HCT116 (cell line): Measurements from ENCODE around the gene TAF8. TPM values are rescaled to one million over a fixed set of nuclear protein-coding genes. Genes with fewer than 3 reads are reported as not detected.

ENCODE experiments used
- ATAC-seq: fragments of 200-7000 bp; cut with Tn5 transposase; 2 replicates; pipeline ENCODE4 v1.9.1; 2020; ENCODE audit warnings: mild to moderate bottlenecking, moderate library complexity
- BruUV-seq: library from RNA; stranded (reverse); fragments of 400-500 nt; replicated peaks from 2 replicates; lab custom pipeline; 2021; lab: Mats Ljungman, UMichigan
- CTCF ChIA-PET: fragments of 300-600 bp; sonication (Branson Sonifier 250); formaldehyde crosslinking; loops from one replicate; lab custom pipeline; 2021; ENCODE audit warnings: antibody characterized with exemption; lab: Charles Lee
- POLR2A ChIA-PET: fragments of 300-600, 350-600 bp; sonication (Branson Sonifier 250); formaldehyde crosslinking; loops from one replicate; lab custom pipeline; 2021; ENCODE audit warnings: antibody characterized with exemption; lab: Charles Lee
- RAD21 ChIA-PET, 2 experiments: fragments of 300-600 bp; sonication (Branson Sonifier 250); formaldehyde crosslinking; loops; one replicate each; lab custom pipeline; 2023; ENCODE audit warnings: low total read pairs in 2 of 2; ENCODE audit not compliant: uncharacterized antibody in 2 of 2, unreplicated experiment in 2 of 2, low non-redundant PET in 1 of 2; lab: Charles Lee
- DNase-seq: peaks from one replicate; pipeline ENCODE4 v3.0.0-alpha.2; 2010; ENCODE audit warnings: low read depth, low spot score
- H2AFZ ChIP-seq: fragments of 200-600 bp; shearing (Covaris generic), sonication (generic); 2 replicates; pipeline ENCODE4 v1.6.1; 2017; ENCODE audit warnings: low read depth, mixed run types, mixed read lengths, antibody characterized with exemption, low read length; ENCODE audit not compliant: poor library complexity, severe bottlenecking
- H3K27ac ChIP-seq: 2 replicates; pipeline ENCODE4 v1.5.1; 2012; ENCODE audit warnings: low read depth, low read length
- H3K27me3 ChIP-seq: fragments of 200-600 bp; sonication (generic); 2 replicates; pipeline ENCODE4 v1.6.1; 2016; ENCODE audit warnings: mixed run types, low read length, mixed read lengths; ENCODE audit not compliant: insufficient read depth
- H3K36me3 ChIP-seq, 2 experiments: fragments of 200-500 bp in 1 of 2; fragments of 200-600 bp in 1 of 2; sonication (Bioruptor generic) in 1 of 2; sonication (generic) in 1 of 2; 2 replicates each; pipeline versions ENCODE4 v1.5.1 to v1.6.1; 2014 to 2016; ENCODE audit warnings: low read length in 2 of 2, inconsistent platforms in 1 of 2, mixed read lengths in 1 of 2, mixed run types in 1 of 2; ENCODE audit not compliant: insufficient read depth in 2 of 2, control insufficient read depth in 1 of 2
- H3K4me1 ChIP-seq, 2 experiments: fragments of 200-600 bp in 1 of 2; sonication (generic) in 1 of 2; 2 replicates each; pipeline versions ENCODE4 v1.5.1 to v1.6.1; 2012 to 2017; ENCODE audit warnings: low read length in 2 of 2, inconsistent platforms in 1 of 2, mild to moderate bottlenecking in 1 of 2, mixed read lengths in 1 of 2, mixed run types in 1 of 2, moderate library complexity in 1 of 2; ENCODE audit not compliant: insufficient read depth in 2 of 2, control insufficient read depth in 1 of 2
- H3K4me2 ChIP-seq: fragments of 200-600 bp; sonication (generic); 2 replicates; pipeline ENCODE4 v1.6.1; 2017; ENCODE audit warnings: mixed run types, low read length, mixed read lengths
- H3K4me3 ChIP-seq, 2 experiments: fragments of 200-600 bp in 1 of 2; sonication (generic) in 1 of 2; replicated peaks in 1 of 2; 2 replicates each; pipeline ENCODE4 v1.5.1; 2011 to 2016; ENCODE audit warnings: low read length in 2 of 2, control low read depth in 1 of 2, low read depth in 1 of 2, mild to moderate bottlenecking in 1 of 2, mixed read lengths in 1 of 2, mixed run types in 1 of 2
- H3K79me2 ChIP-seq: fragments of 200-600 bp; sonication (generic); 2 replicates; pipeline ENCODE4 v1.6.1; 2017; ENCODE audit warnings: mild to moderate bottlenecking, mixed run types, low read length, moderate library complexity, mixed read lengths; ENCODE audit not compliant: insufficient read depth
- H3K9ac ChIP-seq: fragments of 200-600 bp; sonication (generic); 2 replicates; pipeline ENCODE4 v1.6.1; 2016; ENCODE audit warnings: low read length, mixed read lengths
- H3K9me2 ChIP-seq: fragments of 200-600 bp; sonication (generic), shearing (Covaris generic); 2 replicates; pipeline ENCODE4 v1.6.1; 2017; ENCODE audit warnings: mixed run types, mild to moderate bottlenecking, moderate library complexity; ENCODE audit not compliant: insufficient read depth
- H3K9me3 ChIP-seq, 2 experiments: fragments of 200-500 bp in 1 of 2; fragments of 200-600 bp in 1 of 2; sonication (Bioruptor generic) in 1 of 2; sonication (generic) in 1 of 2; 2 replicates each; pipeline ENCODE4 v1.6.1; 2014 to 2017; ENCODE audit warnings: low read length in 2 of 2, mixed read lengths in 2 of 2, inconsistent platforms in 1 of 2, low read depth in 1 of 2, mild to moderate bottlenecking in 1 of 2, mixed run types in 1 of 2, moderate library complexity in 1 of 2; ENCODE audit not compliant: control insufficient read depth in 1 of 2, insufficient read depth in 1 of 2
- H4K20me1 ChIP-seq: fragments of 200-600 bp; sonication (generic), shearing (Covaris generic); 2 replicates; pipeline ENCODE4 v1.6.1; 2017; ENCODE audit warnings: mixed run types, mild to moderate bottlenecking, moderate library complexity; ENCODE audit not compliant: insufficient read depth
- CBX3 ChIP-seq: IDR thresholded peaks from 2 replicates; pipeline ENCODE4 v1.6.1; 2012; ENCODE audit warnings: low read depth
- EGR1 ChIP-seq: IDR thresholded peaks from 2 replicates; pipeline ENCODE4 v1.6.1; 2012; ENCODE audit warnings: low read depth
- ELF1 ChIP-seq: IDR thresholded peaks from 2 replicates; pipeline ENCODE4 v1.6.1; 2012; ENCODE audit warnings: low read depth, borderline replicate concordance
- EZH2 ChIP-seq: fragments of 200-600 bp; sonication (generic); IDR thresholded peaks from 2 replicates; pipeline ENCODE4 v1.6.1; 2017; ENCODE audit warnings: antibody characterized with exemption, mixed run types
- POLR2A ChIP-seq: IDR thresholded peaks from 2 replicates; pipeline ENCODE4 v1.7.0; 2011; ENCODE audit warnings: borderline replicate concordance; ENCODE audit not compliant: insufficient read depth, insufficient read length; ENCODE audit errors: extremely low read depth
- POLR2AphosphoS5 ChIP-seq: IDR thresholded peaks from 2 replicates; pipeline ENCODE4 v1.6.1; 2011; ENCODE audit warnings: mild to moderate bottlenecking, low read depth, low read length, moderate library complexity
- SIN3A ChIP-seq: IDR thresholded peaks from 2 replicates; pipeline ENCODE4 v1.6.1; 2012; ENCODE audit warnings: low read depth
- YY1 ChIP-seq: IDR thresholded peaks from 2 replicates; pipeline ENCODE4 v1.6.1; 2011; ENCODE audit warnings: low read length, low read depth, moderate library complexity, mild to moderate bottlenecking; ENCODE audit not compliant: insufficient replicate concordance; ENCODE audit errors: extremely low read depth
- ZBTB33 ChIP-seq: IDR thresholded peaks from 2 replicates; pipeline ENCODE4 v1.6.1; 2011; ENCODE audit warnings: mild to moderate bottlenecking, low read length, moderate library complexity; ENCODE audit not compliant: insufficient replicate concordance; ENCODE audit errors: extremely low read depth
- ZFX ChIP-seq: fragments of 450-650 bp; IDR thresholded peaks from 2 replicates; pipeline ENCODE4 v1.6.1; 2017
- intact Hi-C: fragments of 100-400 bp; cut with micrococcal nuclease; formaldehyde crosslinking; loops from 2 replicates; pipeline ENCODE4 v1.10.0; 2022
- total RNA-seq: library from RNA; stranded (reverse); gene quantifications from one replicate; pipeline ENCODE4 v1.2.1, GENCODE V29; 2021; ENCODE audit not compliant: unreplicated experiment
- TF ChIP-seq, protein P1 (sequence below): IDR thresholded peaks from 2 replicates; pipeline ENCODE4 v1.6.1; 2012
- TF ChIP-seq, protein P2 (sequence below): IDR thresholded peaks from 2 replicates; pipeline ENCODE4 v1.6.1; 2012
- TF ChIP-seq, protein P3 (sequence below): IDR thresholded peaks from 2 replicates; pipeline ENCODE4 v1.6.1; 2012; ENCODE audit warnings: low read depth

The TAF8 gene
- total RNA-seq, 1 experiment from 2014 or later = 29.5 TPM

- POLR2A ChIA-PET = no interaction called here
- intact Hi-C loops = no loop called here
- Histone ChIP-seq H3K9me3 (no peaks in the 10 kb centered on the region), H3K4me1 (peaks cover 36 to 69% of the 10 kb centered on the region in 2 experiments), H3K27ac (no peak overlapping the region), H3K4me3 (no peak overlapping the region), H3K9me2 (no peaks in the 10 kb centered on the region), H3K79me2 (peaks cover 51% of the 10 kb centered on the region), H3K4me2 (peak overlapping the region; percentile 20; the same call in 1 of the 2 replicates), H3K27me3 (no peaks in the 10 kb centered on the region), H4K20me1 (no peaks in the 10 kb centered on the region), H2AFZ (no peak overlapping the region), H3K36me3 (peaks cover 0 to 12% of the 10 kb centered on the region in 2 experiments; a peak in 1 of 4 replicates), H3K9ac (no peak overlapping the region; the same call in 1 of the 2 replicates)
- BruUV-seq = no TSS peak
- ATAC-seq (no peak), DNase-seq (no peak)
- CTCF ChIA-PET = no interaction called here
- RAD21 ChIA-PET = no interaction called here
- no peak for TF ChIP-seq YY1
- no peak for TF ChIP-seq EZH2
- TF ChIP-seq CBX3 = no peak
- no peak for TF ChIP-seq ZBTB33
- TF ChIP-seq ZFX = no peak
- TF ChIP-seq SIN3A = no peak
- TF ChIP-seq, protein P1, sequence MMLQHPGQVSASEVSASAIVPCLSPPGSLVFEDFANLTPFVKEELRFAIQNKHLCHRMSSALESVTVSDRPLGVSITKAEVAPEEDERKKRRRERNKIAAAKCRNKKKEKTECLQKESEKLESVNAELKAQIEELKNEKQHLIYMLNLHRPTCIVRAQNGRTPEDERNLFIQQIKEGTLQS = no peak
- no peak for TF ChIP-seq EGR1
- TF ChIP-seq POLR2AphosphoS5 = no peak
- TF ChIP-seq, protein P2, sequence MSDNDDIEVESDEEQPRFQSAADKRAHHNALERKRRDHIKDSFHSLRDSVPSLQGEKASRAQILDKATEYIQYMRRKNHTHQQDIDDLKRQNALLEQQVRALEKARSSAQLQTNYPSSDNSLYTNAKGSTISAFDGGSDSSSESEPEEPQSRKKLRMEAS = no peak
- TF ChIP-seq, protein P3, sequence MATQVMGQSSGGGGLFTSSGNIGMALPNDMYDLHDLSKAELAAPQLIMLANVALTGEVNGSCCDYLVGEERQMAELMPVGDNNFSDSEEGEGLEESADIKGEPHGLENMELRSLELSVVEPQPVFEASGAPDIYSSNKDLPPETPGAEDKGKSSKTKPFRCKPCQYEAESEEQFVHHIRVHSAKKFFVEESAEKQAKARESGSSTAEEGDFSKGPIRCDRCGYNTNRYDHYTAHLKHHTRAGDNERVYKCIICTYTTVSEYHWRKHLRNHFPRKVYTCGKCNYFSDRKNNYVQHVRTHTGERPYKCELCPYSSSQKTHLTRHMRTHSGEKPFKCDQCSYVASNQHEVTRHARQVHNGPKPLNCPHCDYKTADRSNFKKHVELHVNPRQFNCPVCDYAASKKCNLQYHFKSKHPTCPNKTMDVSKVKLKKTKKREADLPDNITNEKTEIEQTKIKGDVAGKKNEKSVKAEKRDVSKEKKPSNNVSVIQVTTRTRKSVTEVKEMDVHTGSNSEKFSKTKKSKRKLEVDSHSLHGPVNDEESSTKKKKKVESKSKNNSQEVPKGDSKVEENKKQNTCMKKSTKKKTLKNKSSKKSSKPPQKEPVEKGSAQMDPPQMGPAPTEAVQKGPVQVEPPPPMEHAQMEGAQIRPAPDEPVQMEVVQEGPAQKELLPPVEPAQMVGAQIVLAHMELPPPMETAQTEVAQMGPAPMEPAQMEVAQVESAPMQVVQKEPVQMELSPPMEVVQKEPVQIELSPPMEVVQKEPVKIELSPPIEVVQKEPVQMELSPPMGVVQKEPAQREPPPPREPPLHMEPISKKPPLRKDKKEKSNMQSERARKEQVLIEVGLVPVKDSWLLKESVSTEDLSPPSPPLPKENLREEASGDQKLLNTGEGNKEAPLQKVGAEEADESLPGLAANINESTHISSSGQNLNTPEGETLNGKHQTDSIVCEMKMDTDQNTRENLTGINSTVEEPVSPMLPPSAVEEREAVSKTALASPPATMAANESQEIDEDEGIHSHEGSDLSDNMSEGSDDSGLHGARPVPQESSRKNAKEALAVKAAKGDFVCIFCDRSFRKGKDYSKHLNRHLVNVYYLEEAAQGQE = no peak
- no peak for TF ChIP-seq POLR2A
- no peak for TF ChIP-seq ELF1
- TF ChIP-seq, all 23 proteins: peak for 0
These were observed 83.6 kb downstream of the TAF8 start for GRCh38 chr6:42133926-42134325.
